OCI-LY7 (cell line): Measurements from ENCODE around the gene WDR17. TPM values are rescaled to one million over a fixed set of nuclear protein-coding genes. Genes with fewer than 3 reads are reported as not detected.
"Not testable (repeated sequence)": the region's sequence is repeated elsewhere in the genome, so short reads cannot be mapped to it uniquely, and the experiment has no call there.

ENCODE experiments used
- BruUV-seq: library from RNA; stranded (reverse); fragments of 400-500 nt; replicated peaks from 2 replicates; lab custom pipeline; 2021; lab: Mats Ljungman, UMichigan
- CTCF ChIA-PET: fragments of 300-600 bp; sonication (Branson Sonifier 250); formaldehyde crosslinking; loops from one replicate; lab custom pipeline; 2022; ENCODE audit warnings: antibody characterized with exemption; ENCODE audit not compliant: unreplicated experiment; lab: Charles Lee
- POLR2A ChIA-PET: fragments of 300-600 bp; sonication (Branson Sonifier 250); formaldehyde crosslinking; loops from one replicate; lab custom pipeline; 2022; ENCODE audit warnings: antibody characterized with exemption; lab: Charles Lee
- DNase-seq: peaks from one replicate; pipeline ENCODE4 v3.0.0-alpha.2; 2015; ENCODE audit warnings: low spot score
- H2AFZ ChIP-seq: fragments of 200-600 bp; sonication (generic), shearing (Covaris generic); 2 replicates; pipeline ENCODE4 v1.6.1; 2014; ENCODE audit warnings: mild to moderate bottlenecking, antibody characterized with exemption, low read length, moderate library complexity
- H3K27ac ChIP-seq: fragments of 200-600 bp; sonication (generic); 2 replicates; pipeline ENCODE4 v1.5.1; 2014; ENCODE audit warnings: mixed run types, low read depth, mild to moderate bottlenecking, moderate library complexity, low read length, inconsistent platforms; ENCODE audit not compliant: poor library complexity, severe bottlenecking
- H3K36me3 ChIP-seq: fragments of 200-600 bp; sonication (generic); 2 replicates; pipeline ENCODE4 v1.6.1; 2014; ENCODE audit warnings: mild to moderate bottlenecking, antibody characterized with exemption, low read length, moderate library complexity, mixed read lengths; ENCODE audit not compliant: insufficient read depth
- H3K4me1 ChIP-seq: fragments of 200-600 bp; sonication (generic); 2 replicates; pipeline ENCODE4 v1.5.1; 2014; ENCODE audit warnings: mild to moderate bottlenecking, low read length; ENCODE audit not compliant: insufficient read depth, poor library complexity, severe bottlenecking
- H3K4me2 ChIP-seq: fragments of 200-600 bp; sonication (generic); 2 replicates; pipeline ENCODE4 v1.6.1; 2014; ENCODE audit warnings: mild to moderate bottlenecking, low read length
- H3K4me3 ChIP-seq: fragments of 200-600 bp; sonication (generic); 2 replicates; pipeline ENCODE4 v1.5.1; 2014; ENCODE audit warnings: mild to moderate bottlenecking, low read depth, low read length; ENCODE audit not compliant: poor library complexity, severe bottlenecking
- H3K79me2 ChIP-seq: fragments of 200-600 bp; sonication (generic); 2 replicates; pipeline ENCODE4 v1.6.1; 2016; ENCODE audit warnings: low read depth, mild to moderate bottlenecking, low read length, moderate library complexity, mixed read lengths; ENCODE audit not compliant: insufficient read depth
- H3K9me2 ChIP-seq: fragments of 200-600 bp; sonication (generic); 2 replicates; pipeline ENCODE4 v1.6.1; 2016; ENCODE audit warnings: mild to moderate bottlenecking, low read length, mixed read lengths; ENCODE audit not compliant: insufficient read depth
- H3K9me3 ChIP-seq: fragments of 200-600 bp; sonication (generic); 2 replicates; pipeline ENCODE4 v1.6.1; 2014; ENCODE audit warnings: mild to moderate bottlenecking, mixed run types, low read length, mixed read lengths
- H4K20me1 ChIP-seq: fragments of 200-600 bp; sonication (generic); 2 replicates; pipeline ENCODE4 v1.6.1; 2014; ENCODE audit warnings: mild to moderate bottlenecking, antibody characterized with exemption, low read length, moderate library complexity, mixed read lengths; ENCODE audit not compliant: insufficient read depth
- EZH2phosphoT487 ChIP-seq: fragments of 200-600 bp; sonication (generic); IDR thresholded peaks from 2 replicates; pipeline ENCODE4 v1.6.1; 2018; ENCODE audit warnings: low read depth, borderline replicate concordance, mild to moderate bottlenecking, mixed run types, antibody characterized with exemption, low read length, moderate library complexity, mixed read lengths
- intact Hi-C: fragments of 100-400 bp; cut with micrococcal nuclease; formaldehyde crosslinking; loops from one replicate; pipeline ENCODE4 v1.10.0; 2022; ENCODE audit not compliant: unreplicated experiment
- total RNA-seq, 2 experiments: library from RNA; depleted of rRNA in 1 of 2; stranded (reverse); fragments of >200 nt in 1 of 2; shearing (Covaris generic) in 1 of 2; gene quantifications; 2 replicates each; pipeline ENCODE4 v1.2.3, GENCODE V29; 2014 to 2022
- TF ChIP-seq, protein P1 (sequence below): fragments of 200-600 bp; sonication (generic); conservative IDR thresholded peaks from 2 replicates; pipeline ENCODE4 v1.5.1; 2014; ENCODE audit warnings: mild to moderate bottlenecking, antibody characterized with exemption, low read length, moderate library complexity, mixed read lengths

WDR17 gene
- total RNA-seq, 2 experiments from 2014 or later: 0.63 to 3.8 TPM

GRCh38 chr4:176209535-176209934 is 143.9 kb downstream of the WDR17 start:
- no peak for TF ChIP-seq EZH2phosphoT487
- TF ChIP-seq, protein P1, sequence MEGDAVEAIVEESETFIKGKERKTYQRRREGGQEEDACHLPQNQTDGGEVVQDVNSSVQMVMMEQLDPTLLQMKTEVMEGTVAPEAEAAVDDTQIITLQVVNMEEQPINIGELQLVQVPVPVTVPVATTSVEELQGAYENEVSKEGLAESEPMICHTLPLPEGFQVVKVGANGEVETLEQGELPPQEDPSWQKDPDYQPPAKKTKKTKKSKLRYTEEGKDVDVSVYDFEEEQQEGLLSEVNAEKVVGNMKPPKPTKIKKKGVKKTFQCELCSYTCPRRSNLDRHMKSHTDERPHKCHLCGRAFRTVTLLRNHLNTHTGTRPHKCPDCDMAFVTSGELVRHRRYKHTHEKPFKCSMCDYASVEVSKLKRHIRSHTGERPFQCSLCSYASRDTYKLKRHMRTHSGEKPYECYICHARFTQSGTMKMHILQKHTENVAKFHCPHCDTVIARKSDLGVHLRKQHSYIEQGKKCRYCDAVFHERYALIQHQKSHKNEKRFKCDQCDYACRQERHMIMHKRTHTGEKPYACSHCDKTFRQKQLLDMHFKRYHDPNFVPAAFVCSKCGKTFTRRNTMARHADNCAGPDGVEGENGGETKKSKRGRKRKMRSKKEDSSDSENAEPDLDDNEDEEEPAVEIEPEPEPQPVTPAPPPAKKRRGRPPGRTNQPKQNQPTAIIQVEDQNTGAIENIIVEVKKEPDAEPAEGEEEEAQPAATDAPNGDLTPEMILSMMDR: no peak
- no peak overlapping the region for H3K4me3 ChIP-seq
- intact Hi-C loops: no loop called here
- BruUV-seq: no TSS peak
- no peaks in the 10 kb centered on the region for H3K36me3 ChIP-seq
- H3K79me2 ChIP-seq: no peaks in the 10 kb centered on the region
- no peak overlapping the region for H3K27ac ChIP-seq
- no peaks in the 10 kb centered on the region for H3K4me1 ChIP-seq
- H4K20me1 ChIP-seq: no peaks in the 10 kb centered on the region
- POLR2A ChIA-PET: interaction anchor here (0.6 kb wide), 1 partner anchor 196 kb away, joined by 4 read pairs; no protein-coding TSS in a partner anchor
- no peaks in the 10 kb centered on the region for H3K9me2 ChIP-seq
- H3K4me2 ChIP-seq: no peak overlapping the region
- H3K9me3 ChIP-seq: no peaks in the 10 kb centered on the region
- CTCF ChIA-PET: no interaction called here
- H2AFZ ChIP-seq: no peak overlapping the region
- DNase-seq: no peak

DNA sequence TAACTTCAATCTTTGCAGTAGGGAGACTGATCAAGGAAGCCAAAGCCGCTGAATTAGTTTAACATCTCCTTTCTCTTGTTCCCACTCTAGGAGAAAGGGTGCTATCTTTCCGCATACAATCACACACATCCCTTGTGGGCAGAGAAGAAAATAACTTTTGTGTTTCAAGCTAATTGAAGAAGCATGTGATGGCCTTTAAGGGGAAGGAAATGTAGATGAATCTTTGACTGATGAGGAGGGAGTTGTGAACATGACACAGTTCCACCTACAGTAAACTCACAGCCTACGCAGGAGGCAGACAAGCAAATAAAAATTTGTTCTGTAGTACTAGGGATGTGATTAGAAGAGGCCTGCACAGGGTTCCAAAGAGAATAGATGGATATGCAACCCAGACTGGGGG is 144.5 kb downstream of the WDR17 start:
- Histone ChIP-seq H3K9me2 (no peaks in the 10 kb centered on the region), H3K4me3 (no peak overlapping the region), H3K36me3 (no peaks in the 10 kb centered on the region), H3K27ac (no peak overlapping the region), H3K9me3 (no peaks in the 10 kb centered on the region), H3K4me1 (no peaks in the 10 kb centered on the region), H2AFZ (no peak overlapping the region), H4K20me1 (no peaks in the 10 kb centered on the region), H3K79me2 (no peaks in the 10 kb centered on the region), H3K4me2 (no peak overlapping the region)
- BruUV-seq: no TSS peak
- intact Hi-C loops: no loop called here
- no peak for DNase-seq
- POLR2A ChIA-PET: interaction anchor here (0.9 to 1.4 kb wide), 2 partner anchors 28 to 142 kb away, joined by 3 to 4 read pairs; no protein-coding TSS in a partner anchor
- CTCF ChIA-PET: no interaction called here
- TF ChIP-seq, protein P1: no peak
- TF ChIP-seq EZH2phosphoT487: no peak

- Histone ChIP-seq H2AFZ (no peak overlapping the region), H3K4me1 (no peaks in the 10 kb centered on the region), H4K20me1 (no peaks in the 10 kb centered on the region), H3K4me3 (no peak overlapping the region), H3K27ac (no peak overlapping the region), H3K4me2 (no peak overlapping the region), H3K9me3 (no peaks in the 10 kb centered on the region), H3K9me2 (no peaks in the 10 kb centered on the region), H3K79me2 (no peaks in the 10 kb centered on the region), H3K36me3 (no peaks in the 10 kb centered on the region)
- CTCF ChIA-PET: no interaction called here
- TF ChIP-seq, protein P1: no peak
- TF ChIP-seq EZH2phosphoT487: no peak
- DNase-seq: no peak
- BruUV-seq: no TSS peak
- intact Hi-C loops: no loop called here
- POLR2A ChIA-PET: interaction anchor here (0.7 to 1.4 kb wide), 6 partner anchors 27 to 1576 kb away, joined by 3 to 4 read pairs (median 3); no protein-coding TSS in a partner anchor
These were observed 145.1 kb downstream of the WDR17 start for GRCh38 chr4:176210579-176211296.

DNA sequence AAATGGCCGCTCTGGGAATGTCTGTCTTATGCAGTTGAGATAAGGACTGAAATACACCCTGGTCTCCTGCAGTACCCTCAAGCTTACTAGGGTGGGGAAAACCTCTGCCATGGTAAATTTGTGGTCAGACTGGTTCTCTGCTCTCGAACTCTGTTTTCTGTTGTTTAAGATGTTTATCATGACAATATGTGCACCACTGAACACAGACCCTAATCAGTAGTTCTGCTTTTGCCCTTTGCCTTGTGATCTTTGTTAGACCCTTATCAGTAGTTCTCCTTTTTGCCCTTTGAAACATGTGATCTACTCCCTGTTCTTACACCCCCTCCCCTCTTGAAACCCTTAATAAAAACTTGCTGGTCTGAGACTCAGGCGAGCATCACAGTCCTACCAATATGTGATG is 146.7 kb downstream of the WDR17 start:
- intact Hi-C loops, H4K20me1 ChIP-seq, BruUV-seq: not testable (repeated sequence)

More for the DNA sequence above, 146.7 kb downstream of the WDR17 start:
- ChIA-PET CTCF (interaction anchor here (0.8 kb wide), 1 partner anchor 17 kb away, joined by 3 read pairs; the partner anchor contains the start of gene SPATA4), POLR2A (interaction anchor here (1.6 kb wide), 1 partner anchor 197 kb away, joined by 3 read pairs; no protein-coding TSS in a partner anchor)
- H3K4me2 ChIP-seq, H2AFZ ChIP-seq, H3K9me2 ChIP-seq, DNase-seq, H3K4me1 ChIP-seq, H3K36me3 ChIP-seq, H3K4me3 ChIP-seq, H3K9me3 ChIP-seq, H3K27ac ChIP-seq, H3K79me2 ChIP-seq: not testable (repeated sequence)
